LNCAP (cell line): ENCODE data around the gene GABRP.

ENCODE experiments used
- TF ChIP-seq, protein P1 (sequence below): fragments of 450-650 bp; IDR thresholded peaks from 2 replicates; pipeline ENCODE4 v1.5.1; 2017; ENCODE audit warnings: mild to moderate bottlenecking

GABRP gene

DNA sequence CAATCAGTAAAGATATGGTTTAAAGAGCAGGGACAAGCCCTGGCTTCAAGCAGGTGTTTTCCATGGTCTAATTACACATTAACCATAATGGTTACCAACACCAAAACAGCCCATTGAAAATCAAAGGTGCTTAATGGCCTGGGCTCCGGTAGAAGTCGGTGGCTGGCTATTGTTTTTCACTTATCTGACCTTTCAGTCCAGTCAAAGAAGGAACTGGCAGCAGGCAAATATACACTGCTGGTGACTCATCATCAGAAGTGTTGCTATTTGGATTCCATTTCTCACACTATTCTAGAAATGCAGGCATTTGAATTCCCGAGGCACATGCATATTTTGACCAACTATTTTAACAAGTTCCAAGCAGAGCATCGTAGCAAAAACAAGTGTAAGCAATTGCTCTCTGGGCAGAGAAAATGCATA is 26.3 kb upstream of the GABRP start:
- TF ChIP-seq, protein P1, sequence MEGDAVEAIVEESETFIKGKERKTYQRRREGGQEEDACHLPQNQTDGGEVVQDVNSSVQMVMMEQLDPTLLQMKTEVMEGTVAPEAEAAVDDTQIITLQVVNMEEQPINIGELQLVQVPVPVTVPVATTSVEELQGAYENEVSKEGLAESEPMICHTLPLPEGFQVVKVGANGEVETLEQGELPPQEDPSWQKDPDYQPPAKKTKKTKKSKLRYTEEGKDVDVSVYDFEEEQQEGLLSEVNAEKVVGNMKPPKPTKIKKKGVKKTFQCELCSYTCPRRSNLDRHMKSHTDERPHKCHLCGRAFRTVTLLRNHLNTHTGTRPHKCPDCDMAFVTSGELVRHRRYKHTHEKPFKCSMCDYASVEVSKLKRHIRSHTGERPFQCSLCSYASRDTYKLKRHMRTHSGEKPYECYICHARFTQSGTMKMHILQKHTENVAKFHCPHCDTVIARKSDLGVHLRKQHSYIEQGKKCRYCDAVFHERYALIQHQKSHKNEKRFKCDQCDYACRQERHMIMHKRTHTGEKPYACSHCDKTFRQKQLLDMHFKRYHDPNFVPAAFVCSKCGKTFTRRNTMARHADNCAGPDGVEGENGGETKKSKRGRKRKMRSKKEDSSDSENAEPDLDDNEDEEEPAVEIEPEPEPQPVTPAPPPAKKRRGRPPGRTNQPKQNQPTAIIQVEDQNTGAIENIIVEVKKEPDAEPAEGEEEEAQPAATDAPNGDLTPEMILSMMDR: no peak

DNA sequence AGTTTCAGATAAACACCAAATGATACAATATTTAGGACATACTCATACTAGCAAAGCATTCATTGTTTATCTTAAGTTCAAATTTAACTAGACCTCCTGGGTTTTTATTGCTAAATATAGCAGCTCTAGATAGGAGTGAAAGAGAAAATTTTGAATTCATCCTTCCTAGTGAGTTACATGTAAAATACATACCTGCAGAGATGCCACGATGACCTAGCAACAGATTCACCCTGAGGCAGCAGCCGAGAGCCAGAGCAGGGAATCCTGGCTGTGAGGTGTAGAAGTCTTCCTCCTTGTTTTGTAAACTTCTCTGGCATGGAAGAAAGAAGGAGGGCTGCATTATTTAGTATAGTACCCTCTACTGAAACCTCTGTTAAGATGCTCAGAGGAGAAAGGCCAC is 25.9 kb upstream of the GABRP start:
- TF ChIP-seq, protein P1: no peak

DNA sequence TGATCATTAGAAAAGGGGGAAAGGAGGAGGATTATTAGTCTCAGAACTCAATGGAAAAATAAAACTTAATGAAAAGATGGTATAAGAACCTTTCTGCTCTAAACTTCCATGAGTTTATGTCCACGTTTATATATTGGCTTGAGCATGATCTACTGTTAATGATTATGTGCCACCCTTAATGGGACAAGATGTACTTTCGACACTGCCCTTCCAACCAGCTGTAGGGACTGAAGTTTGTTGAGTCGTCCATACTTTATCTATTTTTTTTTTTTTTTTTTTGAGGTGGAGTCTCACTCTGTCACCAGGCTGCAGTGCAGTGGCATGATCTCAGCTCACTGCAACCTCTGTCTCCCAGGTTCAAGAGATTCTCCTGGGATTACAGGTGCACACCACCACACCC is 25.0 kb upstream of the GABRP start:
- TF ChIP-seq, protein P1: no peak

DNA sequence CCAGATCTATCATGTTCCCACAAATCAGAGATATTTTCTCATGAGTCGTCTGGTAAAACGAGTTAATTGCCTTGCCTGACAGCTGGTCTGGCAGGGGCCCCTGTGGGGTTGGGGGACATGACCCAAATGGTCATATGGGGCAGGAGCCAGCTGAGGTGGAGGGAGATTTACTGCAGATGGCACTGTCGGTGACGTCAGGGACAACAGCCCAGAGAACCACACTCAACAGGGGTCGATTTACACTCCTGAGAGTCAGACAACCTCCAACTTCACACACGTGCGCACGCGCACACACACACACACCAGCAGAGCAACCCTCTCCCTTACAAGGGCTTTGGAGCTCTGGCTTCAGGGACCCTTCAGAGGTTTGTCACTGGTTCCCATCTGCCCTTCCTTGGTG is 23.4 kb upstream of the GABRP start:
- TF ChIP-seq, protein P1: no peak

DNA sequence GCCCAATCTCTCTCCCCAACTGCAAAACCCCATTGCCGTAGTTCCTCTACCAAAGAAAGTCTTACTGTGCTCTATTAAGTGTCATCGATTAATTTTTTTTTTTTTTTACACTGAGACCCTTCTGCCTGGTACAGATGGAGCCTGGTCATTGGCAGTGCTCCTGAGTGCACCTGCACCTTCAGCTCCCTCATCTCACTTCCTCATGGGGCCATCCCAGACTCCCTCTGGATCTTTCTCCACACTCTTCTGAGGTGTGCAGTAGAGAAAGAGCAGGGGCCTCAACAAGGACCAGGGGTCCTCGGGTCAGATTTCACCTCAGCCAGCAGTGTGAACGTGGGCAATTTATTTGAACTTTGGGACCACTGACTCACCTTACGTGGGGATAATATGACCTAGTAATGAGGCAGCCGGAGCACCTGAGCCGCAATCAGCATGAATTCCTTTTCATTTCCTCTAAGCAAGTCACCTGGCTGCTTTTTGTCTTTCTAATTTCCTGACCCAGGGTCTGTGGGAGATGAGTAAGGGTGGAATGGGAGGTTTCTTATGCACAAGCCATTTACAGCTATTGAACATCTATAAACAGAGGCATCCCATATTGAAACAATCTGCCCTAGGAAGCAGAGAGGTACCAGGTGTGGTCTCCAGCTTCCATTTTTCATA is 22.3 kb upstream of the GABRP start:
- TF ChIP-seq, protein P1: no peak

DNA sequence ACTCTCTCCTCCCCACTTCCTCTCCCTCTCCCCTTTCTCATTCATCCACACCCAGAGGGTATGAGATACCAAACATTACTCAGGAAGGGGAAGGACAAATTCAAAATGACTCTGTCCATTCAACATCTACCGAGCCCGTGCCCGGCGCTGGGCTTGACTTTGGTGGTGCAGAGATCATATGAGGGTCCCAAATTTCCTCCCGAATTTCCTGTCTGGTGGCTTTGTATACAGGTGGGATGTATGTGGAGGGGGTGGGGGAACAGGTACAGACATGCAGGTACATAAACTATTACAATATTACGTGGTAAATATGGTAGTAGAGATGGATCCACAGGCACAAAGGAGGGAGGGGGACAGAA is 21.8 kb upstream of the GABRP start:
- TF ChIP-seq, protein P1: no peak

DNA sequence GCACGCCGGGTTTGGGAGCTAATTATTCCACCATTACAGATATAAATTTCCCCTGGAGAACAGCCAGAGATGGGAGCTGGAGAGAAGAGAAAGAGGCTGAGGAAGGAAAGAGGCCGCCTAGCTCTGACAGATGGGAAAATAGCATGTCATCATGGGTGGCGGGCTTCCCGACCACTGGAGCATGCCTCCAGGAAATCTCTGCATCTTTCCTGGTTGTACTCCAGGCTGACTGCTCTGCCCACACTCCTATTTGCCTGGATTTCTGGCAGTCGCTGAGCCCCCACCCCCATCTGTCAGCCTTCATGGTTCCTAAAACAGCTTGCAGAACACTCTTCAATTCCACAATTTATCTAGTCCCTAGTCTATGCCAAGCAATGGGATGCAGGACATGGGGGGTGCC is 14.3 kb upstream of the GABRP start:
- TF ChIP-seq, protein P1: no peak

DNA sequence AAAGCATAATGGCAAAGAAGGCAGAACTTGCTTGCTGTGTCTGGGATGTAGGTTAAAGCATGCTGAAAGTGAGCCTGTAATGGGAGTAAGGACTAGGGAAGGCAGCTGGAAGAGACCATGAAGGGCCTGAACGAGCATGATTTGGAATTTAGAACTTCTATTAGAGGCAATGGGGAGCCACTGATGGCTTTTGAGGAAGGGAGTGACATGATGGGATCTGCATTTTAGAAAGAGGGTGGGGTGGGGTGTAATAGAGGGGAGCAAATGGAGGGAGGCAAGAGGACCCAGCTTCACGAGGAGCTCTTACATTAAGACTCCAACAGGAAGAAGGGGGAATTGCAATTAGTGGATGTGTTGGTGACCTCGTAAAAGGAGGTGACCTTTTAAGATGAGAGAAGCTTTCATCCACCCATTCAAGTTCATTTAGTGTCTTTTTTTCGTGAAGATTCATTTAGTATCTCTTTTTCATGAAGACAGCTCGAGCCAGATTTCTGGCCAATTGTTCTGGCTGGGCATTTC is 13.6 kb upstream of the GABRP start:
- TF ChIP-seq, protein P1: no peak
